SIG-M5 treated with dmso at 0.1 percent for 504 hours (cell line): ENCODE measurements around the gene TYW1.
"Not testable (repeated sequence)": the region's sequence is repeated elsewhere in the genome, so short reads cannot be mapped to it uniquely, and the experiment has no call there.

Experiments used
- DNase-seq: peaks from one replicate; lab custom pipeline; 2025; ENCODE audit not compliant: unreplicated experiment; lab: John Stamatoyannopoulos, UW

TYW1 gene

DNA sequence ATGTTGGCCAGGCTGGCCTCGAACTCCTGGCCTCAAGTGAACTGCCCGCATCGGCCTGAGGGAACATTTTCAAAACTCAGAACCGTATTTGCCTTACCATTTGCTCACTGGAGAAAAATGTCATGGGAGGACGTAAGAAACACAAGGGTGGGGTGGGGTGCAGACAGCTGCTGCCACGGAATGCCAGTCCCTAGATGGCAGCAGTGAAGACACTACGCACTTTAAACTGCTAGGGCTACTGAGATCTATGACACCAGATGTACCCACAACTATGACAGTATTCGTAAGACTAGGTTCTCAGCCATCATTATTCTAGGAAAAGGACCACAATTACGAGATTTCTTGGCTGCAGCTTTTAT is 2.0 kb upstream of the TYW1 start:
- peak; percentile 78 for DNase-seq

GRCh38 chr7:66995050-66995776 is 1.4 kb upstream of the TYW1 start, which contains the start of gene SBDS:
TSS of gene SBDS (minus strand) at chr7:66995586. CDS start at chr7:66995417, 169 bp downstream.
- DNase-seq = peak; percentile 95

DNA sequence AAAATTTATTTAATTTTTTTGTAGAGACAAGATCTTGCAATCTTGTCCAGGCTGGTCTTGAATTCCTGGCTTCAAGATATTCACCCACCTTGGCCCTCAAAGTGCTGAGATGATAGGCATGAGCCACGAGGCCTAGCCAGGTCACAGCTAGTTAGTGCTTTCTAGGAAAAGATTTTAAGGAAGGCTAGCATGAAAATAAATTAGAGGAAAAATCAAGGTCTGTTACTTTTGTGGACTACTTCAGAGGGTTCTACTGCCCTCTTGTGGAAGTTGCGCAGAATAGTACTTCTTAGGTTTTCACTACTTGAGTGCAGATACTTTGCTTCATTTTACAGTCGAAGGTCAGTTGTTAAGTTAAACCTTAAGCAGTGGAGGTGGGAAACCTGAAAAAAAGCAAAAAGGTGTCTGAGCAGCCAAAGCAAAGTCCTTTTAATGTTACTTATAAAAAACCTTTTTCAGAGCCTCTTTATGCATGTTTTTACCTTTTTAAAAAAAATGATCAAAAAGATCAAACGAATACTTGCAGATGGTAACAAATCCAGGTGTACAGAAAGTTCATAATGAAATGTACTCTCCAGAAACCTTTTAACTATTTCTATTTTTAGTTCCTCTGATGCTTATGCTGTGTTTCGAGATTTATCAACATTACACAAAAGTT is 4.1 kb downstream of the TYW1 start:
- not testable (repeated sequence) for DNase-seq

DNA sequence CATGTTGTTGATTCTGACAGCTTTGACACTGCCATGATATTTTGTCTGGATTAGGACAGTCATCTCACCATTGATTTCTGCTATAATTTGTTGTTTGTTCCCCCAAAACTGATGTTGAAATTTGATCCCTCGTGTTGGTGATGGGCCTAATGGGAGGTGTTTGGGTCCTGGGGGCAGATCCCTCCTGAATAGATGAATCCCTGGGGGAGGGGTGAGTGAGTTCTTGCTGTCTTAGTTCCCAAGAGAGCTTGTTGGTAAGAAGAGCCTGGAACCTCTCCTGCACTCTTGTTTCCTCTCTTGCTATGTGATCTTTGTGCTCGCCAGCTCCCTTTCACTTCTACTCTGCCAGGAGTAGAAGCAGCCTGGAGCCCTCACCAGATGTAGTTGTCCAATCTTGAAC is 7.5 kb downstream of the TYW1 start:
- not testable (repeated sequence) for DNase-seq

GRCh38 chr7:67006965-67007364 is 10.3 kb downstream of the TYW1 start:
- DNase-seq = no peak

DNA sequence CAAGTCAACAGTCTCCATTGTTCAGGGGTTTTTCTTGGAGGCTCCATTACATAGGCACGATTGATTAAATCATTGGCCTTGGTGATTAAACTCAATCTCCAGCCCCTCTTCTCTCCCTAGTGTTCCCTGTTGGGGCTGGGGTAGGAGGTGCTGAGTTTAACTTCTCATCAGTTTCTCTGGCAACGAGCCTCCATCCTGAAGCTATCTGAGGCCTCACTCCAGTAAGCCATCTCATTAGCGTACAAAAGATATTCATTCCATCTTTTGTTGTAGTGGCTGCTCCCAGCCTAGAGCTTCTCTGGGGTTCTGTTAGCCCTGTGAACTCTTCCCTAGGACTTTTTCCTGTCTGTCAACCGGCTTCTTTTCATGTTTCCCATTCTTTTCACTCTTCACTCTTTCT is 11.6 kb downstream of the TYW1 start:
- no peak for DNase-seq

DNA sequence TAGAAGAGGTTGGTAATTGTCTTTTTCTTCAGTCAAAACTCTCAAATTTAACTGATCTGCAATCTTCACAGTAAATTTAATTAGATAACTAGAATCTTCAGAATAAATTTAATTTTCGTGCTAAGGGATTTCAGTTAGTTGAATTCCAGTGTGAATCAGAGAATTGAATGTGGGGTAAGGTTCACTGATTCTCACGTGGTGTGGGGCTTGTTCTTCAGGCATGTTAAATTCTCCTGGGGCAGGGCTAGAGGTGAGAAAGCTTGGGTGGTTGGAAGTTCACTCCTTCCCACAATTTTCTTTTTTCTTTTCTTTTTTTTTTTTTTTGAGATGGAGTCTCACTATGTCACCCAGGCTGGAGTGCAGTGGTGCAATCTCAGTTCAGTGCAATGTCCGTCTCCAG is 13.0 kb downstream of the TYW1 start:
- not testable (repeated sequence) for DNase-seq

DNA sequence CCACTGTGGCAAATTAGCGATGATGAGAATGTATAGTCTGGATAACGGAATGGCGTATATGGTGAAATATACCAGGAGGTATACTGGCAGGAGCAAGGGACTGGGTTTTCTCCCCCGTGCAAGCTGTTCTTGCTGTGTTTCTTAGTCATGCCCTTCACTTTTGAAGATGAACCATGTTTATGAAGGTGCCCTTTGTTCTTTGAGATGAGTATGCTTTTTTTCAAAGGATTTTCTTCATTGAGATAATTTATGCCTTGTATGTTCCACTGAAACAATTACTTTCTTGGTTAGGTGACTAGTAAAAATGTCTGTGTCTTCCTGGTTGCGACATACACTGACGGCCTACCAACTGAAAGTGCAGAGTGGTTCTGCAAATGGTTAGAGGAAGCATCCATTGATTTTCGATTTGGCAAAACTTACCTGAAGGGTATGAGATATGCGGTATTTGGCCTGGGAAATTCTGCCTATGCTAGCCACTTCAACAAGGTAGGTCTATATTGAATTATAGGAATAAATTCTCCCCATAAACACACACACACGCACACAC is 17.5 kb downstream of the TYW1 start:
- DNase-seq = not testable (repeated sequence)

DNA sequence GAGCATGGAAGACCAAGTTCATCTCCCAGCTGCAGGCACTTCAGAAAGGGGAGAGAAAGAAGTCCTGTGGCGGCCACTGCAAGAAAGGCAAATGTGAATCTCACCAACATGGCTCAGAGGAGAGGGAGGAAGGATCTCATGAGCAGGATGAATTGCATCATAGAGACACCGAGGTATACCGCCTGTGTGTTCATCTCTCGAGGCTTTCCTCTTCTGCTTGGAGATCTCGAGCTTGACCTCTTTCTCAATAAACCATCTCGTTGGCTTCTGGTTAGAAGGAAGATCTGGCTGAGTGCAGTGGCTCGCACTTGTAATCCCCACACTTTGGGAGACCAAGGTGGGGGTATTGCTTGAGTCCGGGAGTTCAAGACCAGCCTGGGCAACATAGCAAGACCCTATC is 21.3 kb downstream of the TYW1 start:
- DNase-seq = peak; percentile 27

GRCh38 chr7:67018940-67019339 is 22.3 kb downstream of the TYW1 start:
- no peak for DNase-seq

GRCh38 chr7:67019562-67020390 is 23.1 kb downstream of the TYW1 start:
- no peak for DNase-seq

DNA sequence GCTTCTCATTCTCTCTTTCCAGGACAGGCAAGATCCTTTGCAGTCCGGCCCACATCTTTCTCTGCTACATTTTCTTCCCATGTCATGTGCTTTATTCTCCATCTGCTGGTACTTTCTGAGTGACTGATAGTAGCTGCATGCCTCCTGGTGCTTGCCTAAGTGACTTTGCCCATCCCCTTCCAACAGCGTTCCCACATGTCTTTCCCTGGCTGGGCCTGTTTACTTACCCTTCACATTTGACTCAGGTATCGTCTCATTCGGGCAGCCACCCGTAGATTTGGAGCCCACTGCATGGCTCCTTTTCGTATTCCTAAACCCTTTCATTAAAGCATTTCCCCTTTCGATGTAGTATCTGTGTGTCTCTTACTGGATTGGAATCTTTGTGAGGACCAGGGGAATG is 24.6 kb downstream of the TYW1 start:
- no peak for DNase-seq

GRCh38 chr7:67022511-67022910 is 25.9 kb downstream of the TYW1 start:
- DNase-seq = no peak

DNA sequence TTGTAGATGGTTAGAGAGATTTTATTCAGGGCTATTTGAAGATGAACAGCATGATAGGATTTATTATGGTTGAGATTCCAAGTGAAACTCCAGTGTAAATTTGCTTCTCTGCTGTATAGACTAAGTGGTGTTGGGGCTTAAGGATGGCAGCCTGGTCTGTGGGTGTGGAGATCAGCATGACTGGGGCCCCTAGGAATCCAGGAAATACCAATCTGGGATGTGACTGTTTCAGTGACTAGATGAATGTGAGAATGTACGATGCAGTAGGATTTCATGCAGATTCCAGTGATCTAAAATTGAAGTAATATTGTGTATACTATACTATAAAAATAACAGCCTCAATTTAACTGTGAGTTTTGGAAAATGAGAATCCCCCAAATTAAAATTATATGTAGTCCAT is 28.8 kb downstream of the TYW1 start:
- DNase-seq = not testable (repeated sequence)

DNA sequence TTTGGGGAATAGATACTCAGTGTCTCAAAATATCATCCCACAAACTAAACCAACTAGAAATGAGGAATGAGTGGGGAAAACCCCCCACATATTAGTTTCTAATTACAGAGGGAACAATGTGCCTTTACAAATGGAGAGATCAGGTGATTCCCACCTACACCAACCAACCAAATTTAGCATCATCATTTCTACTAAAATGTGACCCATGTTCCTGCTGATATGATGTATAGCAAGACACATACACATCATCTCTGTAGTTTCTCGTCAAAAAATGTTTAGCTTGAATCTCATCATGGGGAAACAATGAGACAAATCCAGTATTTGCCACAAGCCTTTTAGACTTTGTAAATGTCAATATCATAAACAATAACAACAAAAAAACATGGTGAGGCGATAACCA is 35.1 kb downstream of the TYW1 start:
- DNase-seq = not testable (repeated sequence)

GRCh38 chr7:67033251-67033650 is 36.6 kb downstream of the TYW1 start:
- DNase-seq = no peak

DNA sequence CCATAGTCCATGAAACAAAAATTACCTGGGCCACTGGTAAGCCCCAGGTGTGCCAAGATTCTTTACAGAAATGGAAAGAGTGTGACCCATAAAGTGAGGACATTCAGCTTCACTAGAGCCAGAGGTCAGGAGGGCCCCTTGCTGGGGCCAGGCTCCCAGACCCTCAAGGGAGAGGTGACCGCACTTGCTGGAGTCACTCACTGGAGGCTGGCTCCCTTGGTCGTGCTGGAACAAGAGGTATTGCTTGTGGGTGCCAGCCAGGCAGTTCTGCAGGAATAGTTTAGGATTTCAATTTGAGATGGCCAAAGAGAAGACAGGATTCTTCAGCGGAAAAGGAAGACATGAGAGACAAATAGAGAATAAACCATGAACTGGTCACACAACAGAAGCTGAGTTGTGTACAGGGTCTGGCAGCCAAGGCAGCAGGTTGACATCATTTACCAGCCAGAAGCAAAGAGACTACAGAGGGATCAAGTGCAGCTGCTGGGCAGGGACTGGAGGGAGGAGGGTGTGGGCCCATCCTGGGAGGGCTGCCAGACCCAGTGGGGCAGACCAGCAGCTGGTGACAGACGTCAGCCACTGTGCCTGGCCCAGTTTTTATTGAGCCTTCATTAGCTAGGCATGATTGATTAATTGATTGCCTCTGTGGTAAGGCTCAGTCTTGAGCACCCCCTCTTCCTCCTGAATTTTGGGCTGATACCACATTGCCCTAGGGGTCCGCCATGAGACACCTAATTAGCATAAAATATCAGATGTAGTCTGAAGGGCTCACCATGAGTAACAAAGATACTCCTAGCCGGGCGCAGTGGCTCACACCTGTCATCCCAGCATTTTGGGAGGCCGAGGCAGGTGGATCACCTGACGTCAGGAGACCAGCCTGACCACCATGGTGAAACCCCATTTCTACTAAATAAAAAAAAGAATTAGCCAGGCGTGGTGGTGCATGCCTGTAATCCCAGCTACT is 40.1 kb downstream of the TYW1 start:
- DNase-seq = not testable (repeated sequence)

GRCh38 chr7:67040832-67041231 is 44.2 kb downstream of the TYW1 start:
- DNase-seq = not testable (repeated sequence)

DNA sequence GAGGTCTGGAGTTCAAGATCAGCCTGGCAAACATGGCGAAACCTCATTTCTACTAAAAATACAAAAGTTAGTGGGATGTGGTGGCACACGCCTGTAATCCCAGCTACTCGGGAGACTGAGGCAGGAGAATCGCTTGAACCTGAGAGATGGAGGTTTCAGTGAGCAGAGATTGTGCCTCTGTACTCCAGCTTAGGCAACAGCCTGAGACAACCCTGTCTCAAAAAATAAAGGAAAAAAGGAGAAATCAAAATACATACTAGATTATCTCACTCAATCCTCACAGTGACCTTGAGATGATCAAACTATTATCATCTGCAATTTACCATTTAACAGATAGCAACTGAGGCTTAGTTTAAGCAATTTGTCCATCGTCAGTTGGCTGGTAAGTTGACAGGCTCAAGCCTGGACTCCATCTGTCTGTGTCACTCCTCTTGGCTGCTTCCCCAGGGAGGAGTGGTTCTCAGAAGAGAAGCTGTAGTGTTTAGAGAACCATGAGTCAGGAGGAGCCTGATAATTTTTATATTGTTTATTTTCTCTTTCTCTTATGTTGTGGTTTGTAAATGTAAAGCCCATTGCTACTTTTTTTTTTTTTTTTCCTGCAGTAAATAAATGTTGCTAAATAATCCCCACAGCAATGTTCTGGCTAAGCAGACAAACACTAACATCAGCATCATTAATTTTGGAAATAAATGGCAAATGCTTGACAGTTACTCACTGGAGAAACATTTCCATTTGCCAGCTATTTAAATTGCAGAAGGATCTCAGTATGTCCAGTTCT is 46.3 kb downstream of the TYW1 start:
- not testable (repeated sequence) for DNase-seq

- DNase-seq = not testable (repeated sequence)
Observed at GRCh38 chr7:67043559-67043930, 46.9 kb downstream of the TYW1 start.
